Brain microvascular endothelial cell (primary cell): ENCODE measurements around the gene USP49.
A peak's percentile ranks its signal among the peaks of the same experiment; 100 is the strongest.

ENCODE experiments used
- DNase-seq: peaks from one replicate; pipeline ENCODE4 v3.0.0-alpha.2; 2020
- H3K27ac ChIP-seq: fragments of 250-450 bp; sonication (Bioruptor Pico); 2 replicates; pipeline ENCODE4 v1.5.1; 2020; ENCODE audit warnings: mild to moderate bottlenecking, moderate library complexity
- H3K27me3 ChIP-seq: fragments of 250-450 bp; sonication (Bioruptor Pico); replicated peaks from 2 replicates; pipeline ENCODE4 v1.5.1; 2020; ENCODE audit warnings: mild to moderate bottlenecking
- H3K36me3 ChIP-seq: fragments of 250-450 bp; sonication (Bioruptor Pico); replicated peaks from 2 replicates; pipeline ENCODE4 v1.5.1; 2020; ENCODE audit warnings: mild to moderate bottlenecking
- H3K4me3 ChIP-seq: 2 replicates; pipeline ENCODE4 v1.5.1; 2011; ENCODE audit warnings: low read depth, mild to moderate bottlenecking, control low read depth, low read length, moderate library complexity
- CTCF ChIP-seq: IDR thresholded peaks from 2 replicates; pipeline ENCODE4 v1.5.1; 2011; ENCODE audit warnings: low read depth, mild to moderate bottlenecking, moderate library complexity, low read length, control low read depth, inconsistent platforms; ENCODE audit errors: missing control alignments
- in situ Hi-C: cut with HindIII; loops from 2 replicates; pipeline ENCODE4 v1.10.0; 2017; ENCODE audit warnings: low sequenced_read_pairs, low pct_ligation_motif_present

Gene USP49

DNA sequence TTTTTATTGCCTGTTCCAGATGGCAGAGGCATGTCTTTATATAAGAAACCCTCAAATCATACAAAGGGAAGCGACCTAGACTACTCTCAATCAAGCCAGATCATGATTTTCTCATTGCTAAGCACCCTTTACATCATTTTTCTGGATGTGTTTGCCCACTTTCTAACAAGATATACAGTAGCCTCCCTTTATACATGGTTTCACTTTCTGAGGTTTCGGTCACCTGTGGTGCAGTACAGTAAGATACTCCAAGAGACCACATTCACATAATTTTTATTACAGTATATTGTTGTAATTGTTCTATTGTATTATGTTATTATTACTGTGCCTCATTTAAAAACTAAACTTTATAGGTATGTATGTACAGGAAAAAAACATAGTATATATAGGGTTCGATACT, 84.1 kb downstream of the USP49 start:
- Histone ChIP-seq H3K4me3 (no peak overlapping the region), H3K36me3 (no peaks in the 10 kb centered on the region), H3K27ac (no peak overlapping the region), H3K27me3 (no peaks in the 10 kb centered on the region)
- no peak for TF ChIP-seq CTCF
- DNase-seq: no peak
- in situ Hi-C loops: no loop called here

DNA sequence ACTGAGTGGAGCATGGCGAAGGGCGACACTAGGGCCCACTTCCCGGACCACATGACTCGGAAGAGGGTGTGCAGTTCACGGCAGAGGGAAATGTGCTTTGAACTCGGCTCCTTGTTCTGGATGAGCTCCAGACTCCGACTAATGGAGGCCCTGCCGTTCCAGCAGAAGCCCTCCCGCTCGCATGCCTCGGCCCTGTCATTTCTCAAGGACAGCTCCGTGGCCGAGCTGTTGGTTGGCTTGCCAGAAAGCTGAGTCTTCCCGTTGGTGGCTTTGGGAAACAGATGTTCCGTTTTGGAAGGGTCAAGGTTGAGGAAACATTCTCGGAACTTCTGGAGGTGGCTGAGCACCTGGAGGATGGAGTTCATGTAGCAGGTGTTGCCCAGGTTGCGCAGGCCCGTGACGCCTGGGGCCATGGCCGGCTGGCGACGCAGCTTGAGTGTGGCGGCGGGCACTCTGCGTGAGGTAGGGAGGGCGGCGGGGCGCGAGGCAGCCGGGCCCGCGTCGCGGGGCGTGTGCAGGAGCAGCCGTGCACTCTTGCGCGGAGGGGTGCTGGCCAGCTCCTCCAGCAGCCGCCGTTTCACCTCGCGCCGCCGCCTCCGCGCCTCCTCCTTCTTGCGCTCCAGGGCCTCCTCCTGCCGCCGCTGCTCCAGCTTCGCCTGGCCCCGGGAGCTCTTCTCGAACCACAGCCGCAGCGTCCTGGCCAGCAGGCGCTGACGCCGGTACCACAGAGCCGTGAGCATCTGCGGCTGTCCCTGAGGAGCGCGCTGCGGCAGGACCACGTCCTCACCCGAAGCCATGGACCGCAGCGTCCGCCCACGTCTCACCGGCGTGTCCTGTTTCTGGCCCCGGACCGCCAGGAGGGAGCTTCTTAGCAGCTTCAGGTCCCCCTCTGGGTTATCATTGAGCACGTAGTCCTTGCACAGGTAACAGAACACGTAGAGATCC, 89.1 kb downstream of the USP49 start:
- no peak for DNase-seq
- in situ Hi-C loops: no loop called here
- Histone ChIP-seq H3K4me3 (no peak overlapping the region), H3K27me3 (no peaks in the 10 kb centered on the region), H3K27ac (no peak overlapping the region), H3K36me3 (no peaks in the 10 kb centered on the region)
- no peak for TF ChIP-seq CTCF

DNA sequence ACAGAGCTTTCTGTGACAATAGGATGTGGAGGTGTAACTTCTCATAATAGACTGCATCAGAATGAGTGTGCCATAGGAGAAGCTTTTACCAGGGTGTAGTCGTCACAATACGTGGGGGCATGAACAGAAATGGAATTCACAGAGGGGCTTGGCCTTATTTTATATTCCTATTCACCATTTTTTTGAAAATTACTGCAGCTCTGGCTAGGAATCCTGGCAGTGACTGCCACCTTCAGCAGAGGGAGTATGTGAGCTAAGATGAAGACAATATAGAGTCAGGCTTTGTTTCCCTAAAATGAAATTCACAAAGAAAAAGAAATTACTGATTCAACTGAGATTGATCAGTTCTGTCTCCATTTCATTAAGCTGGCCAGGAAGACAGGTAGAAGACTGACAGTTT, 93.8 kb downstream of the USP49 start:
- in situ Hi-C loops: no loop called here
- DNase-seq: peak; percentile 43

DNA sequence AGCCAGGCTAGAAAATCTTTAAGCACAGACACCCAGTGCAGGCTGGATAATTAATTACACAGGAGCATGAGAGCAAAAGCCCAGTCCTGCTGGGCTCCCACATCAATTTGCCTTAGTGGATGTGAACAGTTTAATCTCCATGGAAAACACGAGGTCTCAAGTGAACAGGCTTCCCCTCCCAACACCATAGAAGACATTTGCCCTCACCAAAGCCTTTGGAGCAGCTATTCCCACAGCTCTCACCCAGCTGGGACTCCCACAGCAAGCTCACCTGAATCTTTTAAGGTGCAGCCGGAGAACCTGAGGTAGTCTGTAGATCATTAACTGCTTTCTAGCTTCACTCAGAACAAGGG, 95.6 kb downstream of the USP49 start:
- Histone ChIP-seq H3K4me3 (no peak overlapping the region), H3K27ac (no peak overlapping the region), H3K36me3 (no peaks in the 10 kb centered on the region), H3K27me3 (no peaks in the 10 kb centered on the region)
- TF ChIP-seq CTCF: no peak
- in situ Hi-C loops: loop anchor here (25.0 kb wide), 1 partner anchor 238 kb away; no protein-coding TSS in a partner anchor
- DNase-seq: no peak

More for the DNA sequence above, 93.8 kb downstream of the USP49 start:
- TF ChIP-seq CTCF: peak; percentile 81
- H3K27ac ChIP-seq: no peak overlapping the region
- no peaks in the 10 kb centered on the region for H3K36me3 ChIP-seq
- no peaks in the 10 kb centered on the region for H3K27me3 ChIP-seq
- H3K4me3 ChIP-seq: no peak overlapping the region

DNA sequence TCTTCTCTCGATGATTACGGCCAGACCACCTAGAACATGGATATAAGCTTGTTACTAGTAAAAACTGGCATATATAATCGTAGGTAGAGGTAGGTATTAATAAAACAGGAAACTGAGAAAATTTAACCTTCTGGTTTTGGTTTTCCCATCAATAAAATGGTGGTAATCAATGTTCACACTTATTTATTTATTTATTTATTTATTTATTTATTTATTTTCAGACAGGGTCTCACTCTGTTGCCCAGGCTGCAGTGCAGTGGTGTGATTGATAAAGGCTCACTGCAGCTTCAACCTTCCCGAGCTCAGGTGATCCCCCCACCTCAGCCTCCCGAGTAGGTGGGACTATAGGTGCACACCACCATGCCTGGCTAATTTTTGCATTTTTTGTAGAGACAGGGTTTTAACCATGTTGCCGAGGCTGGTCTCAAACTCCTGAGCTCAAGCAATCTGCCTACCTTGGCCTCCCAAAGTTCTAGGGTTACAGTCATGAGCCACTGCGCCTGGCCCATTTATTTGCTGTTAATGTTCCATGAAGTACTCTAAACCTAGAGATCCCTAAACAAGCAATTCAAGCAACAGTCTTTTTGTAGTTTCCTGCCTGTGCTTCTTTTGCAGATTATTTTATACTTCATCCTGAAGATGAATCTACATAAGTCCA, 96.1 kb downstream of the USP49 start:
- in situ Hi-C loops: loop anchor here (25.0 kb wide), 1 partner anchor 238 kb away; no protein-coding TSS in a partner anchor
- no peak for TF ChIP-seq CTCF
- H3K4me3 ChIP-seq: no peak overlapping the region
- H3K36me3 ChIP-seq: no peaks in the 10 kb centered on the region
- no peak overlapping the region for H3K27ac ChIP-seq
- H3K27me3 ChIP-seq: no peaks in the 10 kb centered on the region
- DNase-seq: no peak
